ENCODE measurements around the gene LMTK3. TPM values are rescaled to one million over a fixed set of nuclear protein-coding genes. Genes with fewer than 3 reads are reported as not detected.

The LMTK3 gene
- total RNA-seq, 1 donor from 2014 or later: 0.32 TPM

DNA sequence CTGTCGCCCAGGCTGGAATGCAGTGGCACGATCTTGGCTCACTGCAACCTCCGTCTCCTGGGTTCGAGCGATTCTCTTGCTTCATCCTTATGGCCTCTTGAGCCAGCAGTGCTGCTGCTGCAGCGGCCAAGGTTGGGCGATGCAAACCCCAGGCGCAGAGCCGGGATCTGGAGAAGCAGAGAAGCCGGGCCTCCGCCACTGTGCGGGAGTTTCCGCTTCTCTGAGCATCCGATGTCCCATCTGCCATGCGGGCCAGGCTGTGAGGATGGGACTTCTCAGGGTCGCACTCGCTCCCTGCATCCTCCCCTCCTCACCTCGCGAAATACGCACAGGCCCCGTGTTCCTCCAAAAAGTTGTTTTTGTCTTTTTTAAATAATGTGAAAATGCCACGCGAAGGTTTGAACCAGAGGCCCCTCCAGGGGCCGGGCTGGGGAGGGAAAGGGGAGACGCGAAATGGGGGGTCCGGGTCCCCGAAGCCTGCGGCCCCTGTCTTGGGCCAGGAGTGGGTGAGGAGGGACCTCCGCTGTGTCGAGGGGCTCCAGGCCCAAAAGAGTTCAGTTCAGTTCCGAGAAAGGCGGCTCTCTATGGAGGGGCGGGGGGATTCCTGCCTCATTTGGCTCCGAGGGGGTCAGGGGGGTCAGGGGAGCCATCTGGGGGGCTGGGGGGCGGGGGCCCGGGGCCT lies 26.6 kb downstream of the LMTK3 start:
- TF ChIP-seq, protein P1, sequence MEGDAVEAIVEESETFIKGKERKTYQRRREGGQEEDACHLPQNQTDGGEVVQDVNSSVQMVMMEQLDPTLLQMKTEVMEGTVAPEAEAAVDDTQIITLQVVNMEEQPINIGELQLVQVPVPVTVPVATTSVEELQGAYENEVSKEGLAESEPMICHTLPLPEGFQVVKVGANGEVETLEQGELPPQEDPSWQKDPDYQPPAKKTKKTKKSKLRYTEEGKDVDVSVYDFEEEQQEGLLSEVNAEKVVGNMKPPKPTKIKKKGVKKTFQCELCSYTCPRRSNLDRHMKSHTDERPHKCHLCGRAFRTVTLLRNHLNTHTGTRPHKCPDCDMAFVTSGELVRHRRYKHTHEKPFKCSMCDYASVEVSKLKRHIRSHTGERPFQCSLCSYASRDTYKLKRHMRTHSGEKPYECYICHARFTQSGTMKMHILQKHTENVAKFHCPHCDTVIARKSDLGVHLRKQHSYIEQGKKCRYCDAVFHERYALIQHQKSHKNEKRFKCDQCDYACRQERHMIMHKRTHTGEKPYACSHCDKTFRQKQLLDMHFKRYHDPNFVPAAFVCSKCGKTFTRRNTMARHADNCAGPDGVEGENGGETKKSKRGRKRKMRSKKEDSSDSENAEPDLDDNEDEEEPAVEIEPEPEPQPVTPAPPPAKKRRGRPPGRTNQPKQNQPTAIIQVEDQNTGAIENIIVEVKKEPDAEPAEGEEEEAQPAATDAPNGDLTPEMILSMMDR (IDR thresholded peaks at IDR 0.05): no peak
- H3K9me3 Mint-ChIP-seq (ENCODE audit: unreplicated experiment): no peaks in the 10 kb centered on the region
- DNase-seq (ENCODE audit: extremely low spot score, unreplicated experiment): no peak
- H3K4me1 Mint-ChIP-seq (ENCODE audit: unreplicated experiment): peaks cover 36% of the 10 kb centered on the region
- H3K4me3 Mint-ChIP-seq (ENCODE audit: unreplicated experiment): no peak overlapping the region
- H3K36me3 Mint-ChIP-seq (ENCODE audit: unreplicated experiment): no peaks in the 10 kb centered on the region
- no peak overlapping the region for H3K27ac Mint-ChIP-seq (ENCODE audit: unreplicated experiment)
- H3K27me3 Mint-ChIP-seq (ENCODE audit: unreplicated experiment): no peaks in the 10 kb centered on the region

GRCh38 chr19:48484247-48484893 lies 27.3 kb downstream of the LMTK3 start:
- H3K4me1 Mint-ChIP-seq (ENCODE audit: unreplicated experiment): peaks cover 36% of the 10 kb centered on the region

GRCh38 chr19:48483301-48483700 lies 28.3 kb downstream of the LMTK3 start:
- DNase-seq (ENCODE audit: extremely low spot score, unreplicated experiment): no peak

More at GRCh38 chr19:48484247-48484893, 27.3 kb downstream of the LMTK3 start:
- Mint-ChIP-seq H3K27ac (ENCODE audit: unreplicated experiment) (no peak overlapping the region), H3K27me3 (ENCODE audit: unreplicated experiment) (no peaks in the 10 kb centered on the region), H3K36me3 (ENCODE audit: unreplicated experiment) (peaks cover under 1% of the 10 kb centered on the region), H3K9me3 (ENCODE audit: unreplicated experiment) (no peaks in the 10 kb centered on the region), H3K4me3 (ENCODE audit: unreplicated experiment) (no peak overlapping the region)
- no peak for DNase-seq (ENCODE audit: extremely low spot score, unreplicated experiment)
- TF ChIP-seq, protein P1 (IDR thresholded peaks at IDR 0.05): no peak

DNA sequence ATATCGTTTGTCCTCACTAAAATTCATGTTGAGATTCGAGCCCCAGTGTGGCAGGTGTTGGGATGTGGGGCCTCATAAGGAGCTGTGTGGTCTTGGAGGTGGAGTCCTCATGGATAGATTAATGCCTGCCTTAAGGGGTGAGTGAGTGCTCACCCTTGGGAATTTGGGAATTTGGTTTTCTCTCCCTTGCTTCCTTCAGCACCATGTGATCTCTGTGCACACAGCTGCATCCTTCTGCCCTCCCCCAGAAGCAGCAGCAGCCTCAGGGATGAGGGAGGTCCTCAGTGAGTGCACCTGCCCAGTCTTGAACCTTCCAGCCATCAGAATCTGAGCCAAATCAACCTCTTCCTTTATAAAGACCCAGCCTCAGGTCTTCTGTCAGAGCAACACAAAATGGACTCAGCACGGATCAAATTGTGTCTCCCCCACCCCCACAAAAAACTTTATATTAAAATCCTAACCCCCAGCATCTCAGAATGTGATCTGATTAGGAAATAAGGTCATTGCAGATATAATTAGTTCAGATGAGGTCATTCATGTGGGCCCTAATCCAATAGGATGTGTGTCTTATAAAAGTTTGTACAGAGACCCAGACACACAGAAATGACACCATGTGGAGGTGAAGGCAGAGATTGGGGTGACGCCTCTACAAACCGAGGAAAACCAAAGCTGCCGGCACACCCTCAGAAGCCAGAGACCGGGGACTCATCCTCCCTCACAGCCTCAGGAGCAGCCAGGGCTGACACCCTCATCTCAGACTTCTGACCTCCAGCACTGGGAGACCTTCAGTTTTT lies 29.6 kb downstream of the LMTK3 start:
- peaks cover 2% of the 10 kb centered on the region for H3K36me3 Mint-ChIP-seq (ENCODE audit: unreplicated experiment)
- TF ChIP-seq, protein P1 (IDR thresholded peaks at IDR 0.05): no peak
- H3K27me3 Mint-ChIP-seq (ENCODE audit: unreplicated experiment): no peaks in the 10 kb centered on the region
- peak overlapping the region; percentile 38 for H3K27ac Mint-ChIP-seq (ENCODE audit: unreplicated experiment)
- DNase-seq (ENCODE audit: extremely low spot score, unreplicated experiment): no peak
- H3K4me3 Mint-ChIP-seq (ENCODE audit: unreplicated experiment): no peak overlapping the region
- peaks cover 23% of the 10 kb centered on the region for H3K4me1 Mint-ChIP-seq (ENCODE audit: unreplicated experiment)
- H3K9me3 Mint-ChIP-seq (ENCODE audit: unreplicated experiment): no peaks in the 10 kb centered on the region

More at GRCh38 chr19:48483301-48483700, 28.3 kb downstream of the LMTK3 start:
- Mint-ChIP-seq H3K27me3 (ENCODE audit: unreplicated experiment) (no peaks in the 10 kb centered on the region), H3K36me3 (ENCODE audit: unreplicated experiment) (peaks cover 2% of the 10 kb centered on the region), H3K9me3 (ENCODE audit: unreplicated experiment) (no peaks in the 10 kb centered on the region), H3K4me3 (ENCODE audit: unreplicated experiment) (no peak overlapping the region), H3K4me1 (ENCODE audit: unreplicated experiment) (peaks cover 33% of the 10 kb centered on the region), H3K27ac (ENCODE audit: unreplicated experiment) (no peak overlapping the region)
- TF ChIP-seq, protein P1 (IDR thresholded peaks at IDR 0.05): no peak

Measured in osteocyte (in vitro differentiated cells).